PC-3 (cell line): ENCODE data around the gene FAU. TPM values are rescaled to one million over a fixed set of nuclear protein-coding genes. Genes with fewer than 3 reads are reported as not detected.
A peak's percentile ranks its signal among the peaks of the same experiment; 100 is the strongest.

Experiments
- ATAC-seq: fragments of 200-7000 bp; cut with Tn5 transposase; 2 replicates; pipeline ENCODE4 v1.9.1; 2020; ENCODE audit warnings: mild to moderate bottlenecking, moderate library complexity
- BruUV-seq: library from RNA; stranded (reverse); fragments of 400-500 nt; replicated peaks from 2 replicates; lab custom pipeline; 2021; lab: Mats Ljungman, UMichigan
- CTCF ChIA-PET: fragments of 300-600 bp; sonication (Branson Sonifier 250); formaldehyde crosslinking; loops from one replicate; lab custom pipeline; 2022; ENCODE audit warnings: antibody characterized with exemption; lab: Charles Lee
- POLR2A ChIA-PET: fragments of 300-600 bp; sonication (Branson Sonifier 250); formaldehyde crosslinking; loops from one replicate; lab custom pipeline; 2022; ENCODE audit warnings: antibody characterized with exemption; ENCODE audit not compliant: unreplicated experiment; lab: Charles Lee
- DNase-seq: peaks from one replicate; pipeline ENCODE4 v3.0.0-alpha.2; 2015
- H2AFZ ChIP-seq: fragments of 300-600 bp; sonication (generic); 2 replicates; pipeline ENCODE4 v1.6.0; 2016; ENCODE audit warnings: antibody characterized with exemption, low read length
- H3F3A ChIP-seq: fragments of 300-600 bp; sonication (generic); one replicate; pipeline ENCODE4 v1.6.0; 2017; ENCODE audit warnings: antibody characterized with exemption, low read length, control low read depth, mild to moderate bottlenecking; ENCODE audit not compliant: unreplicated experiment
- H3K27ac ChIP-seq: fragments of 300-600 bp; sonication (generic); 2 replicates; pipeline ENCODE4 v1.5.1; 2016; ENCODE audit warnings: mild to moderate bottlenecking, low read length
- H3K27me3 ChIP-seq: fragments of 300-600 bp; sonication (generic); 2 replicates; pipeline ENCODE4 v1.6.1; 2016; ENCODE audit warnings: low read length, mixed read lengths
- H3K36me3 ChIP-seq: fragments of 300-600 bp; sonication (generic); 2 replicates; pipeline ENCODE4 v1.6.1; 2016; ENCODE audit warnings: low read depth, mixed run types, low read length, mixed read lengths
- H3K4me1 ChIP-seq: fragments of 300-600 bp; sonication (generic); 2 replicates; pipeline ENCODE4 v1.5.1; 2016; ENCODE audit warnings: low read length; ENCODE audit not compliant: insufficient read depth
- H3K4me2 ChIP-seq: fragments of 300-600 bp; sonication (generic); 2 replicates; pipeline ENCODE4 v1.6.0; 2016; ENCODE audit warnings: low read length
- H3K4me3 ChIP-seq: fragments of 300-600 bp; sonication (generic); 2 replicates; pipeline ENCODE4 v1.5.1; 2016; ENCODE audit warnings: mild to moderate bottlenecking, low read length, mixed read lengths
- H3K79me2 ChIP-seq: fragments of 300-600 bp; sonication (generic); 2 replicates; pipeline ENCODE4 v1.6.1; 2017; ENCODE audit warnings: low read length, mixed read lengths
- H3K9ac ChIP-seq: fragments of 300-600 bp; sonication (generic); 2 replicates; pipeline ENCODE4 v1.6.0; 2016; ENCODE audit warnings: mild to moderate bottlenecking, low read length
- H3K9me2 ChIP-seq: fragments of 300-600 bp; sonication (generic); replicated peaks from 2 replicates; pipeline ENCODE4 v1.6.1; 2016; ENCODE audit warnings: mixed run types, low read length, mixed read lengths
- H3K9me3 ChIP-seq: fragments of 300-600 bp; sonication (generic); 2 replicates; pipeline ENCODE4 v1.6.1; 2016; ENCODE audit warnings: low read length, mixed read lengths
- H4K20me1 ChIP-seq: fragments of 300-600 bp; sonication (generic); 2 replicates; pipeline ENCODE4 v1.6.1; 2016; ENCODE audit warnings: low read length, mixed read lengths
- EZH2 ChIP-seq: fragments of 300-600 bp; sonication (generic); IDR thresholded peaks from one replicate; pipeline ENCODE4 v1.6.1; 2017; ENCODE audit warnings: antibody characterized with exemption, mild to moderate bottlenecking, low read length; ENCODE audit not compliant: unreplicated experiment
- EZH2phosphoT487 ChIP-seq: fragments of 300-600 bp; sonication (generic); IDR thresholded peaks from 2 replicates; pipeline ENCODE4 v1.6.1; 2018; ENCODE audit warnings: mild to moderate bottlenecking, antibody characterized with exemption, low read length, borderline replicate concordance
- intact Hi-C: fragments of 100-400 bp; cut with micrococcal nuclease; formaldehyde crosslinking; loops from 2 replicates; pipeline ENCODE4 v1.9.0; 2023
- total RNA-seq: library from RNA; depleted of rRNA; stranded (reverse); fragments of >200 nt; gene quantifications from 2 replicates; pipeline ENCODE4 v1.2.3, GENCODE V29; 2014
- TF ChIP-seq, protein P1 (sequence below): fragments of 300-600 bp; sonication (generic); conservative IDR thresholded peaks from 2 replicates; pipeline ENCODE4 v1.5.1; 2017; ENCODE audit warnings: antibody characterized with exemption, low read depth, mild to moderate bottlenecking, low read length

The FAU gene
- total RNA-seq, 1 experiment from 2014 or later, result 1,157 TPM

GRCh38 chr11:65077451-65077850 lies 44.5 kb downstream of the FAU start:
- Histone ChIP-seq H3K4me1 (peaks cover 5% of the 10 kb centered on the region; the same call in 1 of the 2 replicates), H3K27me3 (no peaks in the 10 kb centered on the region), H2AFZ (no peak overlapping the region), H3K79me2 (peaks cover 50% of the 10 kb centered on the region), H3K9me3 (no peaks in the 10 kb centered on the region), H3K36me3 (peaks cover 39% of the 10 kb centered on the region), H3K4me3 (no peak overlapping the region), H3K9me2 (no peaks in the 10 kb centered on the region), H3K27ac (no peak overlapping the region), H3K4me2 (no peak overlapping the region), H4K20me1 (no peaks in the 10 kb centered on the region), H3F3A (no peaks in the 10 kb centered on the region), H3K9ac (no peak overlapping the region)
- ChIA-PET POLR2A (no interaction called here), CTCF (no interaction called here)
- intact Hi-C loops, result loop anchor here (5.0 kb wide), 1 partner anchor 65 kb away; the partner anchor contains the start of gene ARL2
- no peak for TF ChIP-seq EZH2phosphoT487
- TF ChIP-seq, protein P1, sequence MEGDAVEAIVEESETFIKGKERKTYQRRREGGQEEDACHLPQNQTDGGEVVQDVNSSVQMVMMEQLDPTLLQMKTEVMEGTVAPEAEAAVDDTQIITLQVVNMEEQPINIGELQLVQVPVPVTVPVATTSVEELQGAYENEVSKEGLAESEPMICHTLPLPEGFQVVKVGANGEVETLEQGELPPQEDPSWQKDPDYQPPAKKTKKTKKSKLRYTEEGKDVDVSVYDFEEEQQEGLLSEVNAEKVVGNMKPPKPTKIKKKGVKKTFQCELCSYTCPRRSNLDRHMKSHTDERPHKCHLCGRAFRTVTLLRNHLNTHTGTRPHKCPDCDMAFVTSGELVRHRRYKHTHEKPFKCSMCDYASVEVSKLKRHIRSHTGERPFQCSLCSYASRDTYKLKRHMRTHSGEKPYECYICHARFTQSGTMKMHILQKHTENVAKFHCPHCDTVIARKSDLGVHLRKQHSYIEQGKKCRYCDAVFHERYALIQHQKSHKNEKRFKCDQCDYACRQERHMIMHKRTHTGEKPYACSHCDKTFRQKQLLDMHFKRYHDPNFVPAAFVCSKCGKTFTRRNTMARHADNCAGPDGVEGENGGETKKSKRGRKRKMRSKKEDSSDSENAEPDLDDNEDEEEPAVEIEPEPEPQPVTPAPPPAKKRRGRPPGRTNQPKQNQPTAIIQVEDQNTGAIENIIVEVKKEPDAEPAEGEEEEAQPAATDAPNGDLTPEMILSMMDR, result no peak
- TF ChIP-seq EZH2, result no peak
- no TSS peak for BruUV-seq
- peak; percentile 18 for DNase-seq
- ATAC-seq, result no peak

GRCh38 chr11:65072631-65072966 lies 49.3 kb downstream of the FAU start:
- intact Hi-C loops, result no loop called here
- ATAC-seq (peak; percentile 22; the same call in 1 of the 2 replicates), DNase-seq (no peak)
- H3K36me3 ChIP-seq, result peaks cover 6% of the 10 kb centered on the region
- no peaks in the 10 kb centered on the region for H3F3A ChIP-seq
- H3K27me3 ChIP-seq, result no peaks in the 10 kb centered on the region
- no TSS peak for BruUV-seq
- H3K27ac ChIP-seq, result no peak overlapping the region
- no peaks in the 10 kb centered on the region for H3K9me3 ChIP-seq
- H3K4me3 ChIP-seq, result no peak overlapping the region
- no peak overlapping the region for H2AFZ ChIP-seq
- TF ChIP-seq EZH2 (no peak), EZH2phosphoT487 (no peak)
- TF ChIP-seq, protein P1, result no peak
- peaks cover 5% of the 10 kb centered on the region for H3K79me2 ChIP-seq
- CTCF ChIA-PET, result no interaction called here
- no peaks in the 10 kb centered on the region for H4K20me1 ChIP-seq
- H3K4me2 ChIP-seq, result no peak overlapping the region
- H3K4me1 ChIP-seq, result no peaks in the 10 kb centered on the region
- POLR2A ChIA-PET, result no interaction called here
- H3K9me2 ChIP-seq, result no peaks in the 10 kb centered on the region
- no peak overlapping the region for H3K9ac ChIP-seq

GRCh38 chr11:65071907-65072630 lies 49.9 kb downstream of the FAU start:
- intact Hi-C loops, result no loop called here
- no TSS peak for BruUV-seq
- Histone ChIP-seq H3K4me3 (no peak overlapping the region), H4K20me1 (no peaks in the 10 kb centered on the region), H3K4me2 (no peak overlapping the region), H2AFZ (no peak overlapping the region), H3K9me3 (no peaks in the 10 kb centered on the region), H3K27me3 (no peaks in the 10 kb centered on the region), H3K79me2 (no peaks in the 10 kb centered on the region), H3K9ac (no peak overlapping the region), H3K4me1 (no peaks in the 10 kb centered on the region), H3F3A (no peaks in the 10 kb centered on the region), H3K27ac (no peak overlapping the region), H3K36me3 (peaks cover under 1% of the 10 kb centered on the region), H3K9me2 (no peaks in the 10 kb centered on the region)
- ChIA-PET CTCF (no interaction called here), POLR2A (no interaction called here)
- TF ChIP-seq EZH2, result no peak
- TF ChIP-seq EZH2phosphoT487, result no peak
- TF ChIP-seq, protein P1, result no peak
- DNase-seq, result no peak
- no peak for ATAC-seq
